Measurements from ENCODE around the gene EEA1. TPM values are rescaled to one million over a fixed set of nuclear protein-coding genes. Genes with fewer than 3 reads are reported as not detected.

EEA1 gene
- total RNA-seq, 4 donors from 2014 or later, result 24.7 to 45.0 (median 32.1) TPM

DNA sequence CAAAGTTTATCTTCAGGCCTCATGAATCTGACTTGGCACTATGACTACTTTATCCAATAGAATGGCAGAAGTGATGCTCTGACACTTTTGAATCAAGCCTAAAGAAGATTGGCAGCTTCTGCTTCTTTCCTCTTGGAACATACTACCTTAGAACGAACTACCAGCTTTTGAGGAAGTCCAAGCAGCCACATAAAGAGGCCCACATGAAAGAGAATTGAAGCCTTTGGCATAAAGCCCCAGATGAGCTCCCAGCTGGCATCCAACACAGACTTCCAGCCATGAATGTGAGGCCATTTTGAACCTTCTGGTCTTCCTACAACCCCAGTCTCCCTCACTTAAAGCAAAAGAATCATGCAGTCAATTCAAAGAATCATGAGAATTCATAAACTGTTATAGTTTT is 65.8 kb downstream of the EEA1 start:
- H3K4me3 ChIP-seq (ENCODE audit: low read depth, poor library complexity, severe bottlenecking), result no peak overlapping the region
- DNase-seq (ENCODE audit: low spot score in 2 of 2), result no peak
- WGBS, 2 donors, result 63 to 69% methylated on average over 1 of the region's 1 CpG
- intact Hi-C loops (cut with DNase I; ENCODE audit: low total_unique reads), result no loop called here
- TF ChIP-seq, protein P1, sequence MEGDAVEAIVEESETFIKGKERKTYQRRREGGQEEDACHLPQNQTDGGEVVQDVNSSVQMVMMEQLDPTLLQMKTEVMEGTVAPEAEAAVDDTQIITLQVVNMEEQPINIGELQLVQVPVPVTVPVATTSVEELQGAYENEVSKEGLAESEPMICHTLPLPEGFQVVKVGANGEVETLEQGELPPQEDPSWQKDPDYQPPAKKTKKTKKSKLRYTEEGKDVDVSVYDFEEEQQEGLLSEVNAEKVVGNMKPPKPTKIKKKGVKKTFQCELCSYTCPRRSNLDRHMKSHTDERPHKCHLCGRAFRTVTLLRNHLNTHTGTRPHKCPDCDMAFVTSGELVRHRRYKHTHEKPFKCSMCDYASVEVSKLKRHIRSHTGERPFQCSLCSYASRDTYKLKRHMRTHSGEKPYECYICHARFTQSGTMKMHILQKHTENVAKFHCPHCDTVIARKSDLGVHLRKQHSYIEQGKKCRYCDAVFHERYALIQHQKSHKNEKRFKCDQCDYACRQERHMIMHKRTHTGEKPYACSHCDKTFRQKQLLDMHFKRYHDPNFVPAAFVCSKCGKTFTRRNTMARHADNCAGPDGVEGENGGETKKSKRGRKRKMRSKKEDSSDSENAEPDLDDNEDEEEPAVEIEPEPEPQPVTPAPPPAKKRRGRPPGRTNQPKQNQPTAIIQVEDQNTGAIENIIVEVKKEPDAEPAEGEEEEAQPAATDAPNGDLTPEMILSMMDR (IDR thresholded peaks at IDR 0.05), result no peak
- no peak for TF ChIP-seq POLR2A (IDR thresholded peaks at IDR 0.05)

DNA sequence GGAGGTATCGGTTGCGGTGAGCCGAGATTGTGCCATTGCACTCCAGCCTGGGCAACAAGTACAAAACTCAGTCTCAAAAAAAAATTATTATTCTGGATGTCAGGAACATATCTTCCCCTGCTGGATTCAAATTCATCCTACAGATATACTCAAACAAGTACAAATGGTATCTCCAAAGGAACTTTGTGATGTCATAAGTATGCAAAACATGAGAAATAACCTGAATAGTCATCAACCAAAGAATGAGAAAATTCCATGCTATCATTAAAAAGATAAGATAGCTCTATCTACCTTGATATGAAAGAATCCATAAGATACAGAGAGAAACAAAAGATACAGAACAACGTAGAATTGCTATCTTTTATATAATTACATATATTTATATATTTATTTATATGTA is 67.7 kb downstream of the EEA1 start:
- no peak for DNase-seq (ENCODE audit: low spot score in 2 of 2)
- 92 to 98% methylated on average over 4 of the region's 4 CpGs for WGBS, 2 donors
- intact Hi-C loops (cut with DNase I; ENCODE audit: low total_unique reads), result no loop called here
- TF ChIP-seq, protein P1 (IDR thresholded peaks at IDR 0.05), result no peak
- no peak for TF ChIP-seq POLR2A (IDR thresholded peaks at IDR 0.05)
- H3K4me3 ChIP-seq (ENCODE audit: low read depth, poor library complexity, severe bottlenecking), result no peak overlapping the region

- TF ChIP-seq POLR2A (IDR thresholded peaks at IDR 0.05), result no peak
- TF ChIP-seq, protein P1 (IDR thresholded peaks at IDR 0.05), result no peak
- no peak for DNase-seq (ENCODE audit: low spot score in 2 of 2)
- no peak overlapping the region for H3K4me3 ChIP-seq (ENCODE audit: low read depth, poor library complexity, severe bottlenecking)
- intact Hi-C loops (cut with DNase I; ENCODE audit: low total_unique reads), result no loop called here
Observed at GRCh38 chr12:92860521-92860920, 68.6 kb downstream of the EEA1 start.

GRCh38 chr12:92859650-92860386 is 69.3 kb downstream of the EEA1 start:
- TF ChIP-seq POLR2A (IDR thresholded peaks at IDR 0.05), result no peak
- TF ChIP-seq, protein P1 (IDR thresholded peaks at IDR 0.05), result no peak
- intact Hi-C loops (cut with DNase I; ENCODE audit: low total_unique reads), result no loop called here
- no peak for DNase-seq (ENCODE audit: low spot score in 2 of 2)
- no peak overlapping the region for H3K4me3 ChIP-seq (ENCODE audit: low read depth, poor library complexity, severe bottlenecking)
- WGBS, 2 donors, result 87 to 90% methylated on average over 7 of the region's 7 CpGs

DNA sequence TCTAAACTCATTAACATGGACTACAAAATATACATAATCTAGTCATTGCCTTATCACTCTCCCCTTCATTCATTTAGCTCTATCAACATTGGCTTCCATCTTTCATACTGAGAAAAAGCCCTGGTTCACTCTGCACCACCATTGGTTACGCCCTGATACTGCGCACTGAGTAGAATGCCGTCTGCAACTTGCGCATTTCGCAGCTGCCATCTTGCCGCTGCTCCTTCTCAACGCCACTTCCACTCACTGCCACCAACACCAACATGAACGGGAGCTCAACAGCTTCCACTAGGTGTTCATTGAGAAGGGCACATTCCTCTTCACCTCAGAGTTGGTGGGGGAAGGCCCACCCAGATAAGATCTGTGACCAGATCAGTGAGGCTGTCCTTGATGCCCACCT is 71.3 kb downstream of the EEA1 start:
- DNase-seq (ENCODE audit: low spot score in 2 of 2), result no peak
- H3K4me3 ChIP-seq (ENCODE audit: low read depth, poor library complexity, severe bottlenecking), result no peak overlapping the region
- intact Hi-C loops (cut with DNase I; ENCODE audit: low total_unique reads), result no loop called here
- TF ChIP-seq POLR2A (IDR thresholded peaks at IDR 0.05), result no peak
- TF ChIP-seq, protein P1 (IDR thresholded peaks at IDR 0.05), result no peak
- 98 to 99% methylated on average over 8 of the region's 8 CpGs for WGBS, 2 donors

DNA sequence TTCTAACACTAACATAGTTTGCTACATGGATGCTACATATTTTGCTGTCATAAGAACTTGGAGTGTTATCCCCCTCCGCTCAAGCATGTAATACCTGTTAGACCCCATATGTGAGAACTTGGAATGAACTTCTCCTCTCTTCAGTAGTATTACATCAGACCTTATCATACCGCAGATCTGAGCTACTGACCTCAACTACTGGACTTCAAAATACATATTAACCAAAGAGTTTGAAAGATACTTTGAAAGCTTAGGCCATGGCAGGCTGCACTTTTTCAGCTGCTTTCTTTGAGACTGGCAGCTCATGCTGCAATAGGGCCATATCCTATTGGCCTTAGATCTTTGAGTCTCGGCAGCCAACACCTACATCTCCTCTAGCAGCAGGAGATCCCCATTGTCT is 74.8 kb downstream of the EEA1 start:
- TF ChIP-seq, protein P1 (IDR thresholded peaks at IDR 0.05), result no peak
- TF ChIP-seq POLR2A (IDR thresholded peaks at IDR 0.05), result no peak
- no peak overlapping the region for H3K4me3 ChIP-seq (ENCODE audit: low read depth, poor library complexity, severe bottlenecking)
- intact Hi-C loops (cut with DNase I; ENCODE audit: low total_unique reads), result no loop called here
- no peak for DNase-seq (ENCODE audit: low spot score in 2 of 2)
- WGBS, 2 donors, result 95 to 98% methylated on average over 3 of the region's 3 CpGs

All from lower leg skin (tissue), 4 donors.